HCT116 (cell line): ENCODE results near the gene TNC. TPM values are rescaled to one million over a fixed set of nuclear protein-coding genes. Genes with fewer than 3 reads are reported as not detected.

Source experiments
- ATAC-seq: fragments of 200-7000 bp; cut with Tn5 transposase; 2 replicates; pipeline ENCODE4 v1.9.1; 2020; ENCODE audit warnings: mild to moderate bottlenecking, moderate library complexity
- BruUV-seq: library from RNA; stranded (reverse); fragments of 400-500 nt; replicated peaks from 2 replicates; lab custom pipeline; 2021; lab: Mats Ljungman, UMichigan
- CTCF ChIA-PET: fragments of 300-600 bp; sonication (Branson Sonifier 250); formaldehyde crosslinking; loops from one replicate; lab custom pipeline; 2021; ENCODE audit warnings: antibody characterized with exemption; lab: Charles Lee
- POLR2A ChIA-PET: fragments of 300-600, 350-600 bp; sonication (Branson Sonifier 250); formaldehyde crosslinking; loops from one replicate; lab custom pipeline; 2021; ENCODE audit warnings: antibody characterized with exemption; lab: Charles Lee
- RAD21 ChIA-PET, 2 experiments: fragments of 300-600 bp; sonication (Branson Sonifier 250); formaldehyde crosslinking; loops; one replicate each; lab custom pipeline; 2023; ENCODE audit warnings: low total read pairs in 2 of 2; ENCODE audit not compliant: uncharacterized antibody in 2 of 2, unreplicated experiment in 2 of 2, low non-redundant PET in 1 of 2; lab: Charles Lee
- DNase-seq: peaks from one replicate; pipeline ENCODE4 v3.0.0-alpha.2; 2010; ENCODE audit warnings: low read depth, low spot score
- H2AFZ ChIP-seq: fragments of 200-600 bp; shearing (Covaris generic), sonication (generic); 2 replicates; pipeline ENCODE4 v1.6.1; 2017; ENCODE audit warnings: low read depth, mixed run types, mixed read lengths, antibody characterized with exemption, low read length; ENCODE audit not compliant: poor library complexity, severe bottlenecking
- H3K27ac ChIP-seq: 2 replicates; pipeline ENCODE4 v1.5.1; 2012; ENCODE audit warnings: low read depth, low read length
- H3K27me3 ChIP-seq: fragments of 200-600 bp; sonication (generic); 2 replicates; pipeline ENCODE4 v1.6.1; 2016; ENCODE audit warnings: mixed run types, low read length, mixed read lengths; ENCODE audit not compliant: insufficient read depth
- H3K36me3 ChIP-seq, 2 experiments: fragments of 200-500 bp in 1 of 2; fragments of 200-600 bp in 1 of 2; sonication (Bioruptor generic) in 1 of 2; sonication (generic) in 1 of 2; 2 replicates each; pipeline versions ENCODE4 v1.5.1 to v1.6.1; 2014 to 2016; ENCODE audit warnings: low read length in 2 of 2, inconsistent platforms in 1 of 2, mixed read lengths in 1 of 2, mixed run types in 1 of 2; ENCODE audit not compliant: insufficient read depth in 2 of 2, control insufficient read depth in 1 of 2
- H3K4me1 ChIP-seq, 2 experiments: fragments of 200-600 bp in 1 of 2; sonication (generic) in 1 of 2; 2 replicates each; pipeline versions ENCODE4 v1.5.1 to v1.6.1; 2012 to 2017; ENCODE audit warnings: low read length in 2 of 2, inconsistent platforms in 1 of 2, mild to moderate bottlenecking in 1 of 2, mixed read lengths in 1 of 2, mixed run types in 1 of 2, moderate library complexity in 1 of 2; ENCODE audit not compliant: insufficient read depth in 2 of 2, control insufficient read depth in 1 of 2
- H3K4me2 ChIP-seq: fragments of 200-600 bp; sonication (generic); 2 replicates; pipeline ENCODE4 v1.6.1; 2017; ENCODE audit warnings: mixed run types, low read length, mixed read lengths
- H3K4me3 ChIP-seq, 2 experiments: fragments of 200-600 bp in 1 of 2; sonication (generic) in 1 of 2; replicated peaks in 1 of 2; 2 replicates each; pipeline ENCODE4 v1.5.1; 2011 to 2016; ENCODE audit warnings: low read length in 2 of 2, control low read depth in 1 of 2, low read depth in 1 of 2, mild to moderate bottlenecking in 1 of 2, mixed read lengths in 1 of 2, mixed run types in 1 of 2
- H3K79me2 ChIP-seq: fragments of 200-600 bp; sonication (generic); 2 replicates; pipeline ENCODE4 v1.6.1; 2017; ENCODE audit warnings: mild to moderate bottlenecking, mixed run types, low read length, moderate library complexity, mixed read lengths; ENCODE audit not compliant: insufficient read depth
- H3K9ac ChIP-seq: fragments of 200-600 bp; sonication (generic); 2 replicates; pipeline ENCODE4 v1.6.1; 2016; ENCODE audit warnings: low read length, mixed read lengths
- H3K9me2 ChIP-seq: fragments of 200-600 bp; sonication (generic), shearing (Covaris generic); 2 replicates; pipeline ENCODE4 v1.6.1; 2017; ENCODE audit warnings: mixed run types, mild to moderate bottlenecking, moderate library complexity; ENCODE audit not compliant: insufficient read depth
- H3K9me3 ChIP-seq, 2 experiments: fragments of 200-500 bp in 1 of 2; fragments of 200-600 bp in 1 of 2; sonication (Bioruptor generic) in 1 of 2; sonication (generic) in 1 of 2; 2 replicates each; pipeline ENCODE4 v1.6.1; 2014 to 2017; ENCODE audit warnings: low read length in 2 of 2, mixed read lengths in 2 of 2, inconsistent platforms in 1 of 2, low read depth in 1 of 2, mild to moderate bottlenecking in 1 of 2, mixed run types in 1 of 2, moderate library complexity in 1 of 2; ENCODE audit not compliant: control insufficient read depth in 1 of 2, insufficient read depth in 1 of 2
- H4K20me1 ChIP-seq: fragments of 200-600 bp; sonication (generic), shearing (Covaris generic); 2 replicates; pipeline ENCODE4 v1.6.1; 2017; ENCODE audit warnings: mixed run types, mild to moderate bottlenecking, moderate library complexity; ENCODE audit not compliant: insufficient read depth
- CEBPB ChIP-seq: IDR thresholded peaks from 2 replicates; pipeline ENCODE4 v1.6.1; 2012; ENCODE audit warnings: low read depth
- EGR1 ChIP-seq: IDR thresholded peaks from 2 replicates; pipeline ENCODE4 v1.6.1; 2012; ENCODE audit warnings: low read depth
- ELF1 ChIP-seq: IDR thresholded peaks from 2 replicates; pipeline ENCODE4 v1.6.1; 2012; ENCODE audit warnings: low read depth, borderline replicate concordance
- EZH2 ChIP-seq: fragments of 200-600 bp; sonication (generic); IDR thresholded peaks from 2 replicates; pipeline ENCODE4 v1.6.1; 2017; ENCODE audit warnings: antibody characterized with exemption, mixed run types
- EZH2phosphoT487 ChIP-seq: fragments of 200-600 bp; IDR thresholded peaks from 2 replicates; pipeline ENCODE4 v1.6.1; 2018; ENCODE audit warnings: antibody characterized with exemption, borderline replicate concordance
- FOSL1 ChIP-seq: IDR thresholded peaks from 2 replicates; pipeline ENCODE4 v1.6.1; 2012; ENCODE audit warnings: low read depth
- POLR2AphosphoS5 ChIP-seq: IDR thresholded peaks from 2 replicates; pipeline ENCODE4 v1.6.1; 2011; ENCODE audit warnings: mild to moderate bottlenecking, low read depth, low read length, moderate library complexity
- RAD21 ChIP-seq: IDR thresholded peaks from 2 replicates; pipeline ENCODE4 v1.6.1; 2012; ENCODE audit warnings: low read depth, mild to moderate bottlenecking
- REST ChIP-seq: IDR thresholded peaks from 2 replicates; pipeline ENCODE4 v1.6.1; 2012; ENCODE audit warnings: low read depth
- SIN3A ChIP-seq: IDR thresholded peaks from 2 replicates; pipeline ENCODE4 v1.6.1; 2012; ENCODE audit warnings: low read depth
- SRF ChIP-seq: IDR thresholded peaks from 2 replicates; pipeline ENCODE4 v1.6.1; 2012; ENCODE audit warnings: low read depth
- YY1 ChIP-seq: IDR thresholded peaks from 2 replicates; pipeline ENCODE4 v1.6.1; 2011; ENCODE audit warnings: low read length, low read depth, moderate library complexity, mild to moderate bottlenecking; ENCODE audit not compliant: insufficient replicate concordance; ENCODE audit errors: extremely low read depth
- ZFX ChIP-seq: fragments of 450-650 bp; IDR thresholded peaks from 2 replicates; pipeline ENCODE4 v1.6.1; 2017
- intact Hi-C: fragments of 100-400 bp; cut with micrococcal nuclease; formaldehyde crosslinking; loops from 2 replicates; pipeline ENCODE4 v1.10.0; 2022
- total RNA-seq: library from RNA; stranded (reverse); gene quantifications from one replicate; pipeline ENCODE4 v1.2.1, GENCODE V29; 2021; ENCODE audit not compliant: unreplicated experiment
- TF ChIP-seq, protein P1 (sequence below): IDR thresholded peaks from 2 replicates; pipeline ENCODE4 v1.6.1; 2011; ENCODE audit warnings: mild to moderate bottlenecking, low read length, moderate library complexity; ENCODE audit not compliant: insufficient replicate concordance; ENCODE audit errors: extremely low read depth

Gene TNC
- total RNA-seq, 1 experiment from 2014 or later: 0.49 TPM

DNA sequence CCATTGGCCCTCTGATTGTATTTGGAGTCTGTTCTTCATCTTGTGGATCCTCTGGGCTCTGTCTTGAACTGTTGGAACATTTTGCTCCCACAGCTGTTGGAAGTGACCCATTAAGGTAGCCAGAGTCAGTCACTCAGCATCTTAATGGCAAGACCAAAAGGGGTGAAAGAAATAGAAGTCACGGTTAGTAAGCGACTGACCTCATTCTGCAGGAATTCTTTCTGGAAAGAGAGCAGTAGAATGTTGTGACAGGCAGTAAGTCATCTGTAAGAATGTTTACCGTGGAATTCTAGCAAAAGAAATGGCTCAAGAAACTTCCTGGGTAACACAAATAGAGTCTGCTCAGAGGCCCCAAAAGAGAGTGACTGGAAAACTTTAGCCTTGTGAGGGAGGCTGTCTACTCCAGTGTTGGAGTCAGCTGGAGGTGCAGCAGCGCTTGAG, 28.6 kb upstream of the TNC start:
- no peak for DNase-seq
- H2AFZ ChIP-seq: no peak overlapping the region
- POLR2A ChIA-PET: no interaction called here

More for the DNA sequence above, 28.6 kb upstream of the TNC start:
- Histone ChIP-seq H3K4me3 (no peak overlapping the region), H3K36me3 (no peaks in the 10 kb centered on the region), H3K9me2 (0 out of 2 replicates have a peak, but pooled peaks cover 3% of the 10 kb centered on the region), H3K4me2 (no peak overlapping the region), H4K20me1 (no peaks in the 10 kb centered on the region), H3K4me1 (no peaks in the 10 kb centered on the region), H3K79me2 (no peaks in the 10 kb centered on the region), H3K9me3 (no peaks in the 10 kb centered on the region; a peak in 1 of 4 replicates), H3K9ac (no peak overlapping the region), H3K27ac (no peak overlapping the region), H3K27me3 (peaks cover 3% of the 10 kb centered on the region; the same call in 1 of the 2 replicates)
- TF ChIP-seq, protein P1, sequence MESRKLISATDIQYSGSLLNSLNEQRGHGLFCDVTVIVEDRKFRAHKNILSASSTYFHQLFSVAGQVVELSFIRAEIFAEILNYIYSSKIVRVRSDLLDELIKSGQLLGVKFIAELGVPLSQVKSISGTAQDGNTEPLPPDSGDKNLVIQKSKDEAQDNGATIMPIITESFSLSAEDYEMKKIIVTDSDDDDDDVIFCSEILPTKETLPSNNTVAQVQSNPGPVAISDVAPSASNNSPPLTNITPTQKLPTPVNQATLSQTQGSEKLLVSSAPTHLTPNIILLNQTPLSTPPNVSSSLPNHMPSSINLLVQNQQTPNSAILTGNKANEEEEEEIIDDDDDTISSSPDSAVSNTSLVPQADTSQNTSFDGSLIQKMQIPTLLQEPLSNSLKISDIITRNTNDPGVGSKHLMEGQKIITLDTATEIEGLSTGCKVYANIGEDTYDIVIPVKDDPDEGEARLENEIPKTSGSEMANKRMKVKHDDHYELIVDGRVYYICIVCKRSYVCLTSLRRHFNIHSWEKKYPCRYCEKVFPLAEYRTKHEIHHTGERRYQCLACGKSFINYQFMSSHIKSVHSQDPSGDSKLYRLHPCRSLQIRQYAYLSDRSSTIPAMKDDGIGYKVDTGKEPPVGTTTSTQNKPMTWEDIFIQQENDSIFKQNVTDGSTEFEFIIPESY: no peak
- no peak for TF ChIP-seq ELF1
- no peak for TF ChIP-seq CEBPB
- TF ChIP-seq POLR2AphosphoS5: no peak
- TF ChIP-seq EZH2phosphoT487: no peak
- TF ChIP-seq ZFX: no peak
- no peak for TF ChIP-seq SIN3A
- TF ChIP-seq SRF: no peak
- TF ChIP-seq EZH2: no peak
- TF ChIP-seq FOSL1: no peak
- TF ChIP-seq REST: no peak
- TF ChIP-seq EGR1: no peak
- no peak for TF ChIP-seq RAD21
- TF ChIP-seq YY1: no peak
- no peak for ATAC-seq
- intact Hi-C loops: no loop called here
- BruUV-seq: no TSS peak
- RAD21 ChIA-PET: no interaction called here
- CTCF ChIA-PET: no interaction called here
